GM18951 (cell line): ENCODE results near the gene PCNT.

Source experiments
- POLR2A ChIP-seq: IDR thresholded peaks from 4 replicates; pipeline ENCODE4 v1.6.1; 2011; ENCODE audit warnings: mild to moderate bottlenecking; ENCODE audit not compliant: insufficient read length, insufficient read depth; ENCODE audit errors: extremely low read depth
- in situ Hi-C: fragments of 300-500 bp; cut with MboI; formaldehyde crosslinking; loops from one replicate; pipeline ENCODE4 v1.12.0; 2022; ENCODE audit warnings: low sequenced_read_pairs, mixed read lengths, inconsistent platforms; ENCODE audit not compliant: unreplicated experiment

PCNT gene

DNA sequence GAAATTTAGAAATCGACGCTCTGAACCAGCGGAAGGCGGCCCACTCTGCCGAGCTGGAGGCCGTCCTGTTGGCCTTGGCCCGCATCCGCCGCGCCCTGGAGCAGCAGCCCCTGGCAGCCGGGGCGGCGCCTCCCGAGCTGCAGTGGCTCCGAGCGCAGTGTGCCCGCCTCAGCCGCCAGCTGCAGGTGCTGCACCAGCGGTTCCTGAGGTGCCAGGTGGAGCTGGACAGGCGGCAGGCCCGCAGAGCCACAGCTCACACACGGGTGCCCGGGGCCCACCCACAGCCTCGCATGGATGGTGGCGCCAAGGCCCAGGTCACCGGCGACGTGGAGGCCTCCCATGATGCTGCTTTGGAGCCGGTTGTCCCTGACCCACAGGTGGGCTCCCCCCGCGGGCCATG lies 87.7 kb downstream of the PCNT start:
- TF ChIP-seq POLR2A, result no peak
- in situ Hi-C loops, result no loop called here

DNA sequence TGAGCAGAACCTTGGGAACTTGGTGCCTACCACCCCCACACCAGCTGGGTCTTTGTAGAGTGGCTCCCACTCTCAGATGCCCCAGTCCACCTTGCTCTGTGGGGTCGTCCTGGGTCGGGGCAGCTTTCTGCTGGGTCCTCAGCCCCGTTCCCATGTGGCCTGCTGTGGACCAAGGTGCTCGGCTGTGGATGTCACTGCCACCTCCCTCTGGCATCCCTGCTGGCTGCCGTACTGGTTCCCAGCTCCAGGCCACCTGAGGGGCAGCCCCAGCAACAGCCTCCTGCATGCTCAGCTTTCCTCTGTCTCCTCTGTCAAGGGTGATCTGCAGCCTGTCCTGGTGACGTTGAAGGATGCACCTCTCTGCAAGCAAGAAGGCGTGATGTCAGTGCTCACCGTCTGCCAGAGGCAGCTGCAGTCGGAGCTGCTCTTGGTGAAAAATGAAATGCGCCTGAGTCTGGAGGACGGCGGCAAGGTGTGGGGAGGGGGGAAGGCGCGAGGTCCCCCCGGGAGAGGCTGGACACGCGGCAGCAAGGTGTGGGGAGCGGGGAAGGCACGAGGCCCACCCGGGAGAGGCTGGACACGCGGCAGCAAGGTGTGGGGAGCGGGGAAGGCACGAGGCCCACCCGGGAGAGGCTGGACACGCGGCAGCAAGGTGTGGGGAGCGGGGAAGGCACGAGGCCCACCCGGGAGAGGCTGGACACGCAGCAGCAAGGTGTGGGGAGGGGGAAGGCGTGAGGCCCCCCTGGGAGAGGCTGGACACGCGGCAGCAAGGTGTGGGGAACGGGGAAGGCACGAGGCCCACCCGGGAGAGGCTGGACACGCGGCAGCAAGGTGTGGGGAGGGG lies 88.8 kb downstream of the PCNT start:
- no peak for TF ChIP-seq POLR2A
- in situ Hi-C loops, result no loop called here

DNA sequence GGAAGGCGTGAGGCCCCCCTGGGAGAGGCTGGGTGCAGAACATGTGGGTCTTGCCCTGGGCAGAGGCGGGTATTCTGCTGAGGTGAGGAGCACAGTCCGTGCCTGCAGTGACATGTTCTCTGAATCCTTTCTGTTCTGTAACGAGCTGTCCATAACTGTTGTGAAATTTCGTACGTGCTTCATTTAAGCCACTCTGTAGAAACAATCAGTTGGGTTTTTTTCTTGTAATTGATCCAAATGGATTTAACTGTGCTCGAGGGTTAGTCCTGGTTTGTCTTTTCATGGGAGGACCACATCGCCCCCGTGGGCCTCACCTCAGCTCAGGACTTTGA lies 89.4 kb downstream of the PCNT start:
- in situ Hi-C loops, result no loop called here
- TF ChIP-seq POLR2A, result no peak

DNA sequence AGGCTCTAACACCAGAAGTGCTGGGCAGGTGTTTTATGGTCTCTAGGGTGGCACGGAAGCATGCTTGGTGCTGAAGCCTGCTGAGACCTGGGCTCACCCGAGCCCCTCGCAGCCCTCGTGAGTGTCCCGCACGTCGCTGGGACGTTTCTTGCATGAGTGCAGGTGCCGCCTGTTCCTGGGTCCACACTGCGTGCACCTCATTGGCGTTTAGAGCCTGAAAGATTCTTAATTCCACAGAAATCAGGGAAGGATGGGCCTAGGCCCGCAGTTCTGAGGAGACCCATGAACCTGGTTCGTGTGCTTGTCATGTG lies 91.0 kb downstream of the PCNT start:
- no peak for TF ChIP-seq POLR2A
- in situ Hi-C loops, result no loop called here

DNA sequence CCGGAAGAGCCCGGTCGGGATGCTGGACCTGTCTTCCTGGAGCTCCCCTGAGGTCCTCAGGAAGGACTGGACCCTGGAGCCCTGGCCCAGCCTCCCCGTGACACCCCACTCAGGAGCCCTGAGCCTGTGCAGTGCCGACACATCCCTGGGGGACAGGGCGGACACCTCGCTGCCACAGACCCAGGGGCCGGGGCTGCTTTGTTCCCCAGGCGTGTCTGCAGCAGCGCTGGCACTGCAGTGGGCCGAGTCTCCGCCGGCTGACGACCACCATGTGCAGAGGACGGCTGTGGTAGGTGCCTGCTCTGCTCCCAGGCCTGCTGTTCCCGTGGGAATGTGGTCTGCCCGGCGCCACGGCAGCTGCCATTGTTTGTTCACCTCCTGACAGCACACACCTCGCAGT lies 92.6 kb downstream of the PCNT start:
- in situ Hi-C loops, result no loop called here
- no peak for TF ChIP-seq POLR2A

DNA sequence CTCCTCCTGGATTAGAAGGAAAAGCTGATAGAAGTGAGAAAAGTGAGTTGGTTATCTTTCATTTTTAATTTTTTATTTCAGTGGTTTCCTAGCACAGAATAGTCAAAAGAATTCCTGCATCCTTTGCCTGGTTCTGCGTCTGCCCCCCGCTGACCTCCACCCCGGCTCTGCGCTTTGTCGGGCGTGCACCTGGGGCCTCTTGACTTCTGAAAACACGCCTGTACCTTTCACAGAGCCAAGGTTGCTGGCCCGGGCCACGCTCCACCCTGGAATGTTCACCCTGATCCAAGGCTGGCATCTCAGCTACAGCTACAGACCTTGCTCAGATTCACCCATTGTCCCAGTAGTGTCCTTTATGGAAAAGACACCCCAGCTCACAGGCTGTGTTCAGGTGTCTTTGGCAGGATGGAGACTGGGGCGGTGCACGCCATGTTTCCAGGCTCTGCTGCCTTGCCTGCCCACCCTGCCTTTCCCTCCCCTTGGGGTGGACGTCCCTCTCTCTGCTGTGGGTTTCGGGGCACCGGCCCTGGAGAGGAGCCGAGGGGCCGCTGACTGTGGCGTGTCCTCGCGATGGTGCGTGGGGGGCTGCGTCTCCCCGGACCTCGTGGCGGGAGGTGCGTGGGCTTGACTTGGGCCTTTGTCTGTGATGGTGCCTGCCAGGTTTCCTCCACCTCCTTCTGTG lies 94.5 kb downstream of the PCNT start:
- TF ChIP-seq POLR2A, result no peak
- in situ Hi-C loops, result no loop called here

DNA sequence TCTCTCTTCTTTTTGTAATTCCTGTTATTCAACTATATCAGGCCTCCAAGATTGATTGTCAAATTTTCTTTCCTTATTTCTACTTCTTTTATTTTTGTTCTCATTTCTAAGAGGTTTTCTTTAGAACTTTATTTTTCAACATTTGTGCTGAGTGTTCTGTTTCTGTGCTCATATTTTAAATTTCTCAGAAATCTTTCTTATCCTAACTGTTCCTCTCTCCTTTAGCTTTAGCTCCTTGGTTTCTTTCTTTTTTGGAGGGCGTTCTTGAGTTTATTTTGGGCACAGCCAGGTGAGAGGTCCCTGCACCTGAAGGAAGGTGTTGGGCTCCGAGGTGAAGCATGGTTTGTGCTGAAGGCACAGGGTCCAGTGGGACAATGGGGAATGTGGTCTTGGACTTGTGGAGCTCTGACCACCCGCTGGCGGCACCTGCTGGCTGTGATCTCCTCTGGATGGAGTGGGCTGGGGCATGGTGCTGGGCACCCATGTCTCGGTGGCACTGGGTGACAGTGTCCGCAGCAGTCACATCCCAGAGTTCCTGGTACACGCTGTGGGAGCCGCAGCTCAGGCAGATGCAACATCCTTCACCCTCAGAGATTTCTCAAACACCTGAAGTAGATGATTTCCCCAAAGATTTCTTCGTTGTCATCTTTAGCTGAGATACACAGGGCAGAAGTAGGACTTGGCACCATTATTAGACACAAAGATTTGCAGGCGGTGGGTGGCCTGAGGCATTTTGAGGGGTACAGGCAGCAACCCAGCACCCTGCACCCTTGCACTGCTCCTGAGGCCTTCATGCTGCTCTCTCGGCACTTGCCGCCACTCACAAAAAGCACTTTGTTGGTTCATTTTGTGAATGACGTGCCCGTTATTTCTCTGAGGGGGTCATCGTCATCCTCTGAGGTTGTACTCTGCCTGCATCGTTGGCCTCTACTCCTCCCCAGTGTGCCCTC lies 96.6 kb downstream of the PCNT start:
- no peak for TF ChIP-seq POLR2A
- in situ Hi-C loops, result no loop called here

DNA sequence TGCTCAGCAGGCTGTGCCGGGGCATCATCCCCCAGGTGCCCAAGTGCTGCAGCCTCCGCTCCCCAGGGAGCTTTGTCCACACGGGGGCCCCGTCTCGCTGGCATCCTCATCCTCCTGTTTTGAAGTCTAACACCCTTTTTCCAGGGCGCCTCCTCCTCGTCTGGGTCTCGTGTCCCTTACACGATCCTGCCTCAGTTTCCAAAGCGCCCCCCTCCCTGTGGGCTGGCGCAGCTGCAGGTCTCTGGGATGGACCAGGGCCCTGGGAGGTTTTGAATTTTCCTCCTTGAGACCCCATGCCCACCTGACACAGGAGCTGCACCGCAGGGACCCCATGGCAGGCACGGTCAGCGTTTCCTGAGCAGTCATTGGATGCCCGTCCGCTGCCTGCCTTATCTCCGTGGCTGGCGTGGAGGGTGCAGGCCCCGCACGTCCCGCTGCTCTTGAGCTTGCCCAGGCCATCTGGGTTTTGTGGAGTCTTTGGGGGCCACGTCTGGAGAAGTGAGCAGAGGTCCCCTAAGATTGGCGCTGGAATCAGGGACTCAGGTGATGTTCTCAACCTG lies 97.3 kb downstream of the PCNT start:
- in situ Hi-C loops, result no loop called here
- TF ChIP-seq POLR2A, result no peak

DNA sequence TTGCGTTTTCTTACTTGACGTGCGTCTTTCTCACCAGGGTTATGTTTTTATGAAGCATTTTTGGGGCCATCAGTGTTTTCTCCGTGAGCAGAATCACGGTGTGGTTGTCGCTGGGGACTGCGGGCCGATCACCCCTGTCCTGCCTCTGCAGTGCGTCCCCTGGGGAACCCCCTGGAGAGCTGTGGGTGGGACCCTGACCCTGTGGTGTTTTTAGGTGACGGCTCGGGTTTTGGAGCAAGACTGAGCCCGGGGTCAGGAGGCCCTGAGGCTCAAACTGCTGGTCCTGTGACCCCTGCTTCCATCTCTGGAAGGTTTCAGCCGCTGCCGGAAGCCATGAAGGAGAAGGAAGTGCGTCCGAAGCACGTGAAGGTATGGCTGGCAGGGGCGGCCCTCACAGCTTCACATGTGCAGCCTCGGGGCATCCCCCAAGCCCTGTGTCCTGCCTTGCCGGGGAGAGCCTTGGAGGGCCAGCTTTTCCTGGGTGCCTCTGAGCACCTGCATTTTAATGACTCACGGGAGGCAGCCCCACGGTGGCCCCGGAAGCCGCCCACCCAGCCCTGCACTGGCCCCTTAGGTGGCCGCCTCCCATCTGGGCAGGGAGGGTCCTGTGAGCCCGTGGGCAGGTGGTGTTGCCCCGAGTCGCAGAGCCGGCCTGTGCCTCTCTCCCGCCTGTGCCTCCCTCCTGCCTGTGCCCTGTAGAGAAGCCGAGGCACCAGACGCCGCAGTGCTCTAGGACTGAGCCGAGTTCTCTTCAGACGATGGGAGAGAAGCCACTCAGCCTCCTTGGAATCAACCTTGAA lies 98.0 kb downstream of the PCNT start:
- TF ChIP-seq POLR2A, result no peak
- in situ Hi-C loops, result no loop called here

DNA sequence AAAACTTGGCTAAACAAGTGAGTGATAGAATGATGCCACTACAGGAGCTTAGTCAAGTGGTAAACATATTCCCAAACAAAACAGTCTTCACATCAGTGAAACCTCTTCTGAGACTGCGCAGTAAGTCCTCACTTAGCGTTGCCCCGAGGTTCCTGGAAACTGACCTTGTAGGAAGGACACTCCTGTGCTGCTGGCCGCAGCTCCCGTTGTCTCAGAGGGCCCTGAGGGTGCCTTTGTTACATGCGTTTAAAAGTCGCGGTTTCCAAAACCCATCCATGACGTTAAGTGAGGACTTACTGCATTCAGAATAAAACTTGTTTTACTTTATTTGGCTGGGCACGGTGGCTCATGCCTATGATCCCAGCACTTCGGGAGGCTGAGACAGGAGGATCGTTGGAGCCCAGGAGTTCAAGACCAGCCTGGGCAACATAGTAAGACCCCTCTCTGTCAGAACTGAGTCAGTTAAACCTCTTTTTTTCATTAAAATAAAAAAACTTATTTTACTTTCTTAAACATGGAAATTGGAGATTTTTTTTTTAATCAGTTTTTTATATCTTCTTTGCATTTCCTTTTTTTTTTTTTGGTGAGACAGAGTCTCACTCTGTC lies 98.8 kb downstream of the PCNT start:
- in situ Hi-C loops, result no loop called here
- TF ChIP-seq POLR2A, result no peak

DNA sequence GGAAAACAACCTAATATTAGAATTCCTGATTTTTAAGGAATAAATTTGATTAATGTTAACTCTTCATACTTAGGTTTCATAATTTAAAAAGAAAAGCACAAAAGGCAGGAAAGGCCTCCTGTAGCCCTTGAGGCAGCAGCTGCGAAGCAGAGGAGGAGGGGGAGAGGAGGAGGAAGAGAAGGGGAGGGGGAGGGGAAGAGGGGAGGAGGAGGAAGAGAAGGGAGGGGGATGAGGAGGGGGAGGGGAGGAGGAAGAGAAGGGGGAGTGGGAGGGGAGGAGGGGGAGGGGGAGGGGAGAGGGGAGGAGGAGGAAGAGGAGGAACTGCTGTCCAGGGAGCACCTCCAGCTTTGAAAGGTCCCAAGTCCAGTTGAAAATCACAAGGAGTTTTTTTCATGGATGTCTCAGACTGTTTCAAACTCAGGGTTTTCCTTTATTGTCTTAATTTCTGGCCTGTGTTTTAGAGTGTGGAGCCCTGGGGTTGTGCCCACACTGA lies 99.6 kb downstream of the PCNT start:
- no peak for TF ChIP-seq POLR2A
- in situ Hi-C loops, result no loop called here

DNA sequence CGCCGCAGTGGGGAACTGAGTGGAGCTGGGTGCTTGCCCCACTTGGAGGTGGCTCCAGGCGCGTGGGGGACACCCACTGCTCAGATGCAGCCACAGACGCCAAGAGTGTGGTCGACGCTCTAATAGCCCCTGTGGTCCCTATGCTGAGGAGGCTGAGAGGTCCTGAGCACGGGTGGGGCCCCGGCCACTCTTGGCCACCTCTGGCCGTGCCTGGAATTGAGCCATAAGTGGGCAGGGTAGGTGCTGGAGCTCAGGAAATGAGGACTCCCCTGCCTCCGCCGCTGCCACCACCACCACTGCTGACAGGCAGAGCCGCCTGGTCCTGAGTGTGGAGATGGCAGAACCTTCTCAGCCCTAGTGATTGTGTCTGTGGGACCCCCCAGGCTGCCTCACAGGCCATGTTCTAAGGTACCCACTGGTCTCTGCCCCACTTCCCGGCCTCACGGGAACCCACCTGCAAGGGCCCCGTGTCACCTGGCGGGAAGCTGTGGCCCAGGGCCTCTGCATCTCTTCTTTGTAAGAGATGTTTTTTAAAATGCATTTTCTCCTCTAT lies 100.2 kb downstream of the PCNT start:
- in situ Hi-C loops, result no loop called here
- TF ChIP-seq POLR2A, result no peak
